K562 (cell line): ENCODE data around the gene AGAP1. TPM values are rescaled to one million over a fixed set of nuclear protein-coding genes. Genes with fewer than 3 reads are reported as not detected.

Experiments
- ATAC-seq: fragments of 200-7000 bp; cut with Tn5 transposase; 3 replicates; pipeline ENCODE4 v1.9.1; 2020; ENCODE audit warnings: moderate library complexity
- BruUV-seq: library from RNA; stranded (reverse); fragments of 400-500 nt; replicated peaks from 2 replicates; lab custom pipeline; 2021; lab: Mats Ljungman, UMichigan
- CTCF ChIA-PET: fragments of 300-600 bp; formaldehyde crosslinking; extraction: SDS; loops from one replicate; lab custom pipeline; 2021; ENCODE audit warnings: low intra/inter-chr PET ratio; lab: Yijun Ruan, JAX
- POLR2A ChIA-PET: fragments of 300-600, 350-650 bp; sonication (Branson Sonifier 250); formaldehyde crosslinking; extraction: SDS; loops from one replicate; lab custom pipeline; 2021; ENCODE audit warnings: antibody characterized with exemption, inconsistent platforms; lab: Yijun Ruan, JAX
- DNase-seq, 4 experiments: peaks; one replicate each; pipeline versions ENCODE4 v3.0.0 to v3.0.0-alpha.2; 2011 to 2018; ENCODE audit warnings: low spot score in 3 of 4, mixed read lengths in 3 of 4; ENCODE audit errors: extremely low read depth in 1 of 4
- FAIRE-seq: peaks from 2 replicates; lab custom pipeline; 2011; peaks lifted over from hg19 to GRCh38; lab: Jason Lieb, UNC
- H2AFZ ChIP-seq: 2 replicates; pipeline ENCODE4 v1.6.0; 2011; ENCODE audit warnings: low read depth, low read length, control low read depth, inconsistent platforms
- H3K27ac ChIP-seq: fragments of 200-600 bp; 3 replicates; pipeline ENCODE4 v1.8.0; 2011; ENCODE audit warnings: low read depth, mild to moderate bottlenecking, control low read depth, inconsistent platforms, low read length, moderate library complexity, mixed read lengths; ENCODE audit errors: extremely low read depth
- H3K27me3 ChIP-seq, 2 experiments: fragments of 300-600 bp in 1 of 2; 2 replicates in 1 of 2; 3 replicates in 1 of 2; pipeline versions ENCODE4 v1.6.0 to v1.8.0; 2011; ENCODE audit warnings: inconsistent platforms in 2 of 2, low read length in 2 of 2, mild to moderate bottlenecking in 1 of 2, mixed read lengths in 1 of 2, moderate library complexity in 1 of 2; ENCODE audit not compliant: control insufficient read depth in 2 of 2, insufficient read depth in 2 of 2
- H3K36me3 ChIP-seq: fragments of 300-600 bp; 3 replicates; pipeline ENCODE4 v1.8.0; 2011; ENCODE audit warnings: mild to moderate bottlenecking, low read length, inconsistent platforms; ENCODE audit not compliant: control insufficient read depth, insufficient read depth
- H3K4me1 ChIP-seq, 2 experiments: fragments of 200-600 bp in 1 of 2; replicated peaks in 1 of 2; 2 replicates in 1 of 2; 3 replicates in 1 of 2; pipeline versions ENCODE4 v1.5.1 to v1.8.0; 2011; ENCODE audit warnings: inconsistent platforms in 2 of 2, low read length in 2 of 2, mild to moderate bottlenecking in 1 of 2, mixed read lengths in 1 of 2, moderate library complexity in 1 of 2; ENCODE audit not compliant: control insufficient read depth in 2 of 2, insufficient read depth in 2 of 2
- H3K4me2 ChIP-seq: 2 replicates; pipeline ENCODE4 v1.6.1; 2011; ENCODE audit warnings: low read length, control low read depth, inconsistent platforms, mixed read lengths; ENCODE audit not compliant: insufficient read depth
- H3K4me3 ChIP-seq: fragments of 200-600 bp; sonication (generic), shearing (Covaris generic); 2 replicates; pipeline ENCODE4 v1.5.1; 2016; ENCODE audit warnings: control low read depth, inconsistent platforms
- H3K79me2 ChIP-seq: fragments of 200-600 bp; 3 replicates; pipeline ENCODE4 v1.8.0; 2011; ENCODE audit warnings: low read length, inconsistent platforms; ENCODE audit not compliant: control insufficient read depth, insufficient read depth
- H3K9ac ChIP-seq, 2 experiments: 2 replicates each; pipeline versions ENCODE4 v1.6.0 to v1.6.1; 2011; ENCODE audit warnings: low read depth in 2 of 2, low read length in 2 of 2, control low read depth in 1 of 2, inconsistent platforms in 1 of 2, mild to moderate bottlenecking in 1 of 2, mixed read lengths in 1 of 2; ENCODE audit not compliant: insufficient read depth in 1 of 2
- H3K9me1 ChIP-seq: one replicate; pipeline ENCODE4 v1.6.0; 2011; ENCODE audit warnings: inconsistent platforms, mild to moderate bottlenecking, low read length, moderate library complexity; ENCODE audit not compliant: control insufficient read depth, insufficient read depth
- H3K9me3 ChIP-seq: replicated peaks from 2 replicates; pipeline ENCODE4 v1.5.1; 2011; ENCODE audit warnings: low read depth, low read length, inconsistent platforms; ENCODE audit not compliant: control insufficient read depth, insufficient read depth
- H4K20me1 ChIP-seq: replicated peaks from 2 replicates; pipeline ENCODE4 v1.6.1; 2011; ENCODE audit warnings: low read length, inconsistent platforms, mixed read lengths; ENCODE audit not compliant: control insufficient read depth, insufficient read depth
- BDP1 ChIP-seq: IDR thresholded peaks from 3 replicates; pipeline ENCODE4 v1.6.1; 2011; ENCODE audit not compliant: insufficient read length, insufficient read depth
- CEBPB ChIP-seq: fragments of 450-650 bp; IDR thresholded peaks from 2 replicates; pipeline ENCODE4 v1.6.1; 2016; ENCODE audit warnings: missing genetic modification characterization, missing compliant biosample characterization
- ILK ChIP-seq: fragments of 450-650 bp; IDR thresholded peaks from 2 replicates; pipeline ENCODE4 v1.6.1; 2016; ENCODE audit warnings: missing genetic modification characterization, low read depth, mild to moderate bottlenecking, missing compliant biosample characterization, moderate library complexity, borderline replicate concordance
- KLF1 ChIP-seq: fragments of 450-650 bp; IDR thresholded peaks from 2 replicates; pipeline ENCODE4 v1.6.1; 2016; ENCODE audit warnings: missing genetic modification characterization, missing compliant biosample characterization
- MCM2 ChIP-seq: fragments of 450-650 bp; IDR thresholded peaks from 2 replicates; pipeline ENCODE4 v1.6.1; 2017; ENCODE audit warnings: low read depth, mild to moderate bottlenecking
- NCOA4 ChIP-seq: fragments of 450-650 bp; IDR thresholded peaks from 2 replicates; pipeline ENCODE4 v1.6.1; 2018; ENCODE audit warnings: mild to moderate bottlenecking; ENCODE audit not compliant: partially characterized antibody
- NCOR1 ChIP-seq: fragments of 450-650 bp; IDR thresholded peaks from 2 replicates; pipeline ENCODE4 v1.6.1; 2016; ENCODE audit warnings: mild to moderate bottlenecking, moderate library complexity
- RBBP5 ChIP-seq: fragments of 200-600 bp; sonication (generic); IDR thresholded peaks from 2 replicates; pipeline ENCODE4 v1.6.1; 2012; ENCODE audit warnings: borderline replicate concordance, mild to moderate bottlenecking, low read length, control low read depth, inconsistent platforms; ENCODE audit not compliant: insufficient read depth, poor library complexity, severe bottlenecking
- SIX5 ChIP-seq, 2 experiments: IDR thresholded peaks; 2 replicates each; pipeline ENCODE4 v1.6.1; 2011; ENCODE audit warnings: low read length in 2 of 2, borderline replicate concordance in 1 of 2, low read depth in 1 of 2, mild to moderate bottlenecking in 1 of 2, moderate library complexity in 1 of 2; ENCODE audit not compliant: insufficient read depth in 1 of 2
- ZFX ChIP-seq: sonication (generic); formaldehyde crosslinking; IDR thresholded peaks from 2 replicates; pipeline ENCODE4 v1.8.0; 2022; ENCODE audit warnings: mild to moderate bottlenecking, missing genetic modification reagents, moderate library complexity
- ZNF3 ChIP-seq: fragments of 250-450 bp; sonication (Bioruptor Pico); IDR thresholded peaks from 2 replicates; pipeline ENCODE4 v1.5.0; 2021; ENCODE audit warnings: mild to moderate bottlenecking, moderate library complexity
- WGBS: fragments of 100-300 bp; shearing (Covaris generic); methylation state at CpG from one replicate; pipeline ENCODE4 v1.1.6; 2016; ENCODE audit warnings: low coverage, mixed read lengths; ENCODE audit not compliant: insufficient coverage; ENCODE audit errors: missing lambda C conversion rate; 5-methylcytosine and 5-hydroxymethylcytosine counted together
- in situ Hi-C: fragments of 300-500 bp; cut with MboI; formaldehyde crosslinking; loops from 4 replicates; pipeline ENCODE4 v1.15.0; 2018; ENCODE audit warnings: inconsistent platforms, mixed read lengths
- intact Hi-C: fragments of 100-400 bp; cut with micrococcal nuclease; formaldehyde crosslinking; loops from 2 replicates; pipeline ENCODE4 v1.14.2; 2022
- polyA plus RNA-seq, 8 experiments: library from polyadenylated mRNA; depleted of rRNA in 4 of 8; stranded (reverse) in 5 of 8; unstranded in 3 of 8; fragments of >200 nt; fragmentation: Nextera tagmentation in 2 of 8; fragmentation: Illumina TruSeq in 1 of 8; extraction: Ambion mirVana in 2 of 8; extraction: Trizol in 1 of 8; gene quantifications; 2 replicates each; pipeline versions ENCODE4 v1.2.1 to v1.2.3, GENCODE V29; 2011 to 2014; ENCODE audit warnings: inconsistent platforms in 1 of 8, missing spikeins in 1 of 8
- total RNA-seq, 7 experiments: library from RNA; depleted of rRNA in 6 of 7; stranded (reverse); fragments of >200 nt in 6 of 7; fragmentation: Illumina TruSeq in 2 of 7; extraction: Trizol in 2 of 7; gene quantifications; 2 replicates each; pipeline versions ENCODE4 v1.2.1 to v1.2.3, GENCODE V29; 2011 to 2021; ENCODE audit warnings: low replicate concordance in 1 of 7
- TF ChIP-seq, protein P1 (sequence below): fragments of 450-650 bp; IDR thresholded peaks from 2 replicates; pipeline ENCODE4 v1.6.1; 2018; ENCODE audit not compliant: partially characterized antibody
- TF ChIP-seq, protein P2 (sequence below): IDR thresholded peaks from 2 replicates; pipeline ENCODE4 v1.6.1; 2016; ENCODE audit warnings: missing genetic modification characterization, missing compliant biosample characterization
- TF ChIP-seq, protein P3 (sequence below), 2 experiments: fragments of 450-650 bp; IDR thresholded peaks; 2 replicates each; pipeline ENCODE4 v1.6.1; 2018; ENCODE audit warnings: mild to moderate bottlenecking in 2 of 2, low read depth in 1 of 2; ENCODE audit not compliant: partially characterized antibody in 2 of 2

The AGAP1 gene
- total and polyA plus RNA-seq, 9 of the 15 experiments (the other 6 are each of a cell fraction or from before 2014, with no cell fraction given) = 1.3 to 24.0 (median 10.6) TPM

DNA sequence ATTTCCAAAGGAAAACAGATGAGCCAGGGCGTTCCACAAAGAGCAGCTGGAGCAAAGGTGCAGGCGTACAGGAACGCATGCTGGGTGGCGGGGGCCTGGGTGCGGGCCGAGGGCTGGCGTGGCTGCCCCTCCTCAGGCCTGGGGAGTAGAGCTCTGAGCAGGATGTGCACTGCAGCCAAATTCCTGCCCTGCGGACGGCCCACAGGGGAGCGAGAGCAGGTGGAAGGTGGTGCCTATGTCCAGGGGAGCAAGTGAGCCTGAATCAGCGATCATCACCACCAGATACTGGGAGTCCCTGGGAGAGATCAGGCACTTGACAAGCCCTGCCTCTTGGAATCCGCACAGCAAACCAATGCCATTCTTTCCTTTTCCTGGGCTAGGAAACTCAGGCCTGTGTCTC, 568.1 kb downstream of the AGAP1 start:
- Histone ChIP-seq H3K4me2 (no peak overlapping the region), H2AFZ (no peak overlapping the region), H3K79me2 (no peaks in the 10 kb centered on the region), H4K20me1 (no peaks in the 10 kb centered on the region), H3K9ac (no peak overlapping the region), H3K36me3 (no peaks in the 10 kb centered on the region), H3K4me1 (no peaks in the 10 kb centered on the region), H3K27me3 (no peaks in the 10 kb centered on the region), H3K9me1 (no peaks in the 10 kb centered on the region), H3K4me3 (no peak overlapping the region), H3K27ac (no peak overlapping the region), H3K9me3 (peaks cover 4% of the 10 kb centered on the region; the same call in 1 of the 2 replicates)
- no peak for FAIRE-seq
- intact Hi-C loops (no loop called here), in situ Hi-C loops (no loop called here)
- ATAC-seq = no peak
- ChIA-PET CTCF (no interaction called here), POLR2A (no interaction called here)
- DNase-seq = no peak
- 66% methylated on average over 7 of the region's 12 CpGs for WGBS
- no TSS peak for BruUV-seq
- TF ChIP-seq NCOR1 (no peak), ILK (tag) (no peak), ZFX (CRISPR knock-in tag) (no peak), MCM2 (no peak), SIX5 (IDR thresholded peaks at IDR 0.05; ENCODE audit: borderline replicate concordance in 1 of 2, insufficient read depth in 1 of 2, low read depth in 1 of 2, low read length in 2 of 2) (no peak), KLF1 (no peak), RBBP5 (no peak), CEBPB (tag) (no peak), BDP1 (no peak), NCOA4 (no peak), ZNF3 (CRISPR knock-in tag) (no peak)
- TF ChIP-seq, protein P1, sequence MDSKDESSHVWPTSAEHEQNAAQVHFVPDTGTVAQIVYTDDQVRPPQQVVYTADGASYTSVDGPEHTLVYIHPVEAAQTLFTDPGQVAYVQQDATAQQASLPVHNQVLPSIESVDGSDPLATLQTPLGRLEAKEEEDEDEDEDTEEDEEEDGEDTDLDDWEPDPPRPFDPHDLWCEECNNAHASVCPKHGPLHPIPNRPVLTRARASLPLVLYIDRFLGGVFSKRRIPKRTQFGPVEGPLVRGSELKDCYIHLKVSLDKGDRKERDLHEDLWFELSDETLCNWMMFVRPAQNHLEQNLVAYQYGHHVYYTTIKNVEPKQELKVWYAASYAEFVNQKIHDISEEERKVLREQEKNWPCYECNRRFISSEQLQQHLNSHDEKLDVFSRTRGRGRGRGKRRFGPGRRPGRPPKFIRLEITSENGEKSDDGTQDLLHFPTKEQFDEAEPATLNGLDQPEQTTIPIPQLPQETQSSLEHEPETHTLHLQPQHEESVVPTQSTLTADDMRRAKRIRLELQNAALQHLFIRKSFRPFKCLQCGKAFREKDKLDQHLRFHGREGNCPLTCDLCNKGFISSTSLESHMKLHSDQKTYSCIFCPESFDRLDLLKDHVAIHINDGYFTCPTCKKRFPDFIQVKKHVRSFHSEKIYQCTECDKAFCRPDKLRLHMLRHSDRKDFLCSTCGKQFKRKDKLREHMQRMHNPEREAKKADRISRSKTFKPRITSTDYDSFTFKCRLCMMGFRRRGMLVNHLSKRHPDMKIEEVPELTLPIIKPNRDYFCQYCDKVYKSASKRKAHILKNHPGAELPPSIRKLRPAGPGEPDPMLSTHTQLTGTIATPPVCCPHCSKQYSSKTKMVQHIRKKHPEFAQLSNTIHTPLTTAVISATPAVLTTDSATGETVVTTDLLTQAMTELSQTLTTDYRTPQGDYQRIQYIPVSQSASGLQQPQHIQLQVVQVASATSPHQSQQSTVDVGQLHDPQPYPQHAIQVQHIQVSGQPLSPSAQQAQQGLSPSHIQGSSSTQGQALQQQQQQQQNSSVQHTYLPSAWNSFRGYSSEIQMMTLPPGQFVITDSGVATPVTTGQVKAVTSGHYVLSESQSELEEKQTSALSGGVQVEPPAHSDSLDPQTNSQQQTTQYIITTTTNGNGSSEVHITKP = no peak
- TF ChIP-seq, protein P2, sequence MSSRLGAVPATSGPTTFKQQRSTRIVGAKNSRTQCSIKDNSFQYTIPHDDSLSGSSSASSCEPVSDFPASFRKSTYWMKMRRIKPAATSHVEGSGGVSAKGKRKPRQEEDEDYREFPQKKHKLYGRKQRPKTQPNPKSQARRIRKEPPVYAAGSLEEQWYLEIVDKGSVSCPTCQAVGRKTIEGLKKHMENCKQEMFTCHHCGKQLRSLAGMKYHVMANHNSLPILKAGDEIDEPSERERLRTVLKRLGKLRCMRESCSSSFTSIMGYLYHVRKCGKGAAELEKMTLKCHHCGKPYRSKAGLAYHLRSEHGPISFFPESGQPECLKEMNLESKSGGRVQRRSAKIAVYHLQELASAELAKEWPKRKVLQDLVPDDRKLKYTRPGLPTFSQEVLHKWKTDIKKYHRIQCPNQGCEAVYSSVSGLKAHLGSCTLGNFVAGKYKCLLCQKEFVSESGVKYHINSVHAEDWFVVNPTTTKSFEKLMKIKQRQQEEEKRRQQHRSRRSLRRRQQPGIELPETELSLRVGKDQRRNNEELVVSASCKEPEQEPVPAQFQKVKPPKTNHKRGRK (tag) = no peak
- TF ChIP-seq, protein P3, sequence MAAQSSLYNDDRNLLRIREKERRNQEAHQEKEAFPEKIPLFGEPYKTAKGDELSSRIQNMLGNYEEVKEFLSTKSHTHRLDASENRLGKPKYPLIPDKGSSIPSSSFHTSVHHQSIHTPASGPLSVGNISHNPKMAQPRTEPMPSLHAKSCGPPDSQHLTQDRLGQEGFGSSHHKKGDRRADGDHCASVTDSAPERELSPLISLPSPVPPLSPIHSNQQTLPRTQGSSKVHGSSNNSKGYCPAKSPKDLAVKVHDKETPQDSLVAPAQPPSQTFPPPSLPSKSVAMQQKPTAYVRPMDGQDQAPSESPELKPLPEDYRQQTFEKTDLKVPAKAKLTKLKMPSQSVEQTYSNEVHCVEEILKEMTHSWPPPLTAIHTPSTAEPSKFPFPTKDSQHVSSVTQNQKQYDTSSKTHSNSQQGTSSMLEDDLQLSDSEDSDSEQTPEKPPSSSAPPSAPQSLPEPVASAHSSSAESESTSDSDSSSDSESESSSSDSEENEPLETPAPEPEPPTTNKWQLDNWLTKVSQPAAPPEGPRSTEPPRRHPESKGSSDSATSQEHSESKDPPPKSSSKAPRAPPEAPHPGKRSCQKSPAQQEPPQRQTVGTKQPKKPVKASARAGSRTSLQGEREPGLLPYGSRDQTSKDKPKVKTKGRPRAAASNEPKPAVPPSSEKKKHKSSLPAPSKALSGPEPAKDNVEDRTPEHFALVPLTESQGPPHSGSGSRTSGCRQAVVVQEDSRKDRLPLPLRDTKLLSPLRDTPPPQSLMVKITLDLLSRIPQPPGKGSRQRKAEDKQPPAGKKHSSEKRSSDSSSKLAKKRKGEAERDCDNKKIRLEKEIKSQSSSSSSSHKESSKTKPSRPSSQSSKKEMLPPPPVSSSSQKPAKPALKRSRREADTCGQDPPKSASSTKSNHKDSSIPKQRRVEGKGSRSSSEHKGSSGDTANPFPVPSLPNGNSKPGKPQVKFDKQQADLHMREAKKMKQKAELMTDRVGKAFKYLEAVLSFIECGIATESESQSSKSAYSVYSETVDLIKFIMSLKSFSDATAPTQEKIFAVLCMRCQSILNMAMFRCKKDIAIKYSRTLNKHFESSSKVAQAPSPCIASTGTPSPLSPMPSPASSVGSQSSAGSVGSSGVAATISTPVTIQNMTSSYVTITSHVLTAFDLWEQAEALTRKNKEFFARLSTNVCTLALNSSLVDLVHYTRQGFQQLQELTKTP (IDR thresholded peaks at IDR 0.05; ENCODE audit: low read depth in 1 of 2, partially characterized antibody in 2 of 2) = no peak
